Epithelial cell of proximal tubule (primary cell): ENCODE measurements around the gene ATIC. TPM values are rescaled to one million over a fixed set of nuclear protein-coding genes. Genes with fewer than 3 reads are reported as not detected.

Experiments
- DNase-seq: peaks from one replicate; pipeline ENCODE4 v3.0.0-alpha.2; 2011; ENCODE audit warnings: low read depth
- H3K4me3 ChIP-seq: 2 replicates; pipeline ENCODE4 v1.5.1; 2011; ENCODE audit warnings: low read depth, mild to moderate bottlenecking, low read length
- CTCF ChIP-seq: conservative IDR thresholded peaks from 2 replicates; pipeline ENCODE4 v1.5.1; 2012; ENCODE audit warnings: low read depth, mild to moderate bottlenecking, low read length
- total RNA-seq: library from RNA; depleted of rRNA; stranded (reverse); fragments of >200 nt; gene quantifications from 2 replicates; pipeline ENCODE4 v1.2.3, GENCODE V29; 2015

Gene ATIC
- total RNA-seq, 1 donor from 2014 or later: 58.3 TPM

GRCh38 chr2:215388002-215388728 is 76.3 kb downstream of the ATIC start:
- DNase-seq: no peak
- H3K4me3 ChIP-seq: no peak overlapping the region
- no peak for TF ChIP-seq CTCF

GRCh38 chr2:215390550-215390913 is 78.7 kb downstream of the ATIC start:
- no peak overlapping the region for H3K4me3 ChIP-seq
- TF ChIP-seq CTCF: no peak
- DNase-seq: no peak

GRCh38 chr2:215391531-215391930 is 79.7 kb downstream of the ATIC start:
- H3K4me3 ChIP-seq: no peak overlapping the region
- no peak for TF ChIP-seq CTCF
- DNase-seq: no peak

- H3K4me3 ChIP-seq: no peak overlapping the region
- no peak for TF ChIP-seq CTCF
- DNase-seq: no peak
Measured at GRCh38 chr2:215392164-215392563, 80.3 kb downstream of the ATIC start.

- TF ChIP-seq CTCF: no peak
- H3K4me3 ChIP-seq: no peak overlapping the region
- no peak for DNase-seq
Measured at GRCh38 chr2:215392687-215393270, 80.9 kb downstream of the ATIC start.

- H3K4me3 ChIP-seq: no peak overlapping the region
- TF ChIP-seq CTCF: no peak
- DNase-seq: no peak
Measured at GRCh38 chr2:215394102-215394805, 82.4 kb downstream of the ATIC start.
